GM23248 (cell line): Measurements from ENCODE around the gene SLC29A4.

ENCODE experiments used
- EZH2 ChIP-seq: fragments of 200-600 bp; sonication (generic); IDR thresholded peaks from 2 replicates; pipeline ENCODE4 v1.6.1; 2018; ENCODE audit warnings: antibody characterized with exemption, mild to moderate bottlenecking; ENCODE audit not compliant: insufficient read depth, poor library complexity, severe bottlenecking
- EZH2phosphoT487 ChIP-seq: fragments of 200-600 bp; sonication (generic); IDR thresholded peaks from 2 replicates; pipeline ENCODE4 v1.6.1; 2018; ENCODE audit warnings: antibody characterized with exemption, moderate library complexity, mild to moderate bottlenecking, low read depth; ENCODE audit not compliant: insufficient read depth

- TF ChIP-seq EZH2, result no peak
- TF ChIP-seq EZH2phosphoT487, result no peak
Observed at GRCh38 chr7:5278766-5279165, 4.0 kb upstream of the SLC29A4 start.
